OCI-LY3 (cell line): ENCODE results near the gene SLC7A11.

ENCODE experiments used
- H2AFZ ChIP-seq: fragments of 200-600, 300-600 bp; shearing (Covaris generic); 2 replicates; pipeline ENCODE4 v1.6.0; 2014; ENCODE audit warnings: antibody characterized with exemption, low read depth, low read length
- H3K27ac ChIP-seq: fragments of 200-600, 300-600 bp; sonication (generic); 2 replicates; pipeline ENCODE4 v1.5.1; 2014; ENCODE audit warnings: mild to moderate bottlenecking, low read length, moderate library complexity, mixed read lengths
- H3K27me3 ChIP-seq: fragments of 200-600, 300-600 bp; sonication (generic); 2 replicates; pipeline ENCODE4 v1.6.1; 2014; ENCODE audit warnings: low read depth, low read length, mixed read lengths
- H3K36me3 ChIP-seq: fragments of 200-600, 300-600 bp; sonication (generic); replicated peaks from 2 replicates; pipeline ENCODE3; 2014; ENCODE audit warnings: low read depth, low read length, mixed read lengths
- H3K4me1 ChIP-seq: fragments of 300-600, 200-600 bp; sonication (generic); 2 replicates; pipeline ENCODE4 v1.6.1; 2014; ENCODE audit warnings: low read length, mixed read lengths
- H3K4me2 ChIP-seq: fragments of 200-600, 300-600 bp; sonication (generic); 2 replicates; pipeline ENCODE4 v1.6.1; 2014; ENCODE audit warnings: low read length, mixed read lengths
- H3K4me3 ChIP-seq: fragments of 300-600, 200-600 bp; sonication (generic); 2 replicates; pipeline ENCODE4 v1.5.1; 2014; ENCODE audit warnings: antibody characterized with exemption, mild to moderate bottlenecking, low read length, moderate library complexity
- H3K79me2 ChIP-seq: fragments of 300-600, 200-600 bp; shearing (Covaris generic); 2 replicates; pipeline ENCODE4 v1.6.1; 2014; ENCODE audit warnings: mild to moderate bottlenecking, low read length, mixed read lengths
- H3K9ac ChIP-seq: fragments of 300-600, 200-600 bp; shearing (Covaris generic); 2 replicates; pipeline ENCODE4 v1.6.0; 2014; ENCODE audit warnings: mild to moderate bottlenecking, low read length, moderate library complexity
- H3K9me3 ChIP-seq: fragments of 200-600, 300-600 bp; shearing (Covaris generic); 2 replicates; pipeline ENCODE4 v1.6.1; 2014; ENCODE audit warnings: low read length, mixed read lengths; ENCODE audit not compliant: insufficient read depth
- H4K20me1 ChIP-seq: fragments of 200-600, 300-600 bp; sonication (generic); 2 replicates; pipeline ENCODE4 v1.6.1; 2016; ENCODE audit warnings: low read length, mixed read lengths; ENCODE audit not compliant: insufficient read depth
- EZH2phosphoT487 ChIP-seq: fragments of 200-600 bp; shearing (Covaris generic); IDR thresholded peaks from 2 replicates; pipeline ENCODE4 v1.6.1; 2018; ENCODE audit warnings: antibody characterized with exemption, mixed run types, low read depth
- TF ChIP-seq, protein P1 (sequence below): fragments of 200-600, 300-600 bp; sonication (generic); IDR thresholded peaks from 2 replicates; pipeline ENCODE4 v1.5.1; 2014; ENCODE audit warnings: antibody characterized with exemption, low read length, low read depth

The SLC7A11 gene

DNA sequence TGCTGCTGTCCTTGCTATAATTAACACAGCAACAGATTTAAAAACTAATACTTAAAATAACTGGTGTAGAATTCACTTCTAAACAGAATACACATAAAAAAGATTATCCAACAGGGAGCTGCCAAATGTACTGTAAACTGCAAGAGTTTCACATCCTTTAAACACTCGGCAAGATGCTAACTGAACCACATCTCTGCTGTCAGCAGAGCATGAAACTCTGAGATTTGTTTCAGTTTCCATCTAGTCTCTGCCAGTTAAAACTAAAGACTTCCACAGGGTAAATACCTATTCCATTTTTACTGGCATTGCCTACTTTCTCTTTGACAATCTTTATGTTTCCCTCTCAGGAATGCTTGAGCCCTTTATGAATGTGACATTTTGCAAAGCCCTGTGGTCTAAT, 127.7 kb downstream of the SLC7A11 start:
- H4K20me1 ChIP-seq, result no peaks in the 10 kb centered on the region
- H3K4me3 ChIP-seq, result peak overlapping the region; percentile 42
- no peaks in the 10 kb centered on the region for H3K9me3 ChIP-seq
- no peaks in the 10 kb centered on the region for H3K27me3 ChIP-seq
- peaks cover 30% of the 10 kb centered on the region for H3K4me1 ChIP-seq
- TF ChIP-seq EZH2phosphoT487, result no peak
- TF ChIP-seq, protein P1, sequence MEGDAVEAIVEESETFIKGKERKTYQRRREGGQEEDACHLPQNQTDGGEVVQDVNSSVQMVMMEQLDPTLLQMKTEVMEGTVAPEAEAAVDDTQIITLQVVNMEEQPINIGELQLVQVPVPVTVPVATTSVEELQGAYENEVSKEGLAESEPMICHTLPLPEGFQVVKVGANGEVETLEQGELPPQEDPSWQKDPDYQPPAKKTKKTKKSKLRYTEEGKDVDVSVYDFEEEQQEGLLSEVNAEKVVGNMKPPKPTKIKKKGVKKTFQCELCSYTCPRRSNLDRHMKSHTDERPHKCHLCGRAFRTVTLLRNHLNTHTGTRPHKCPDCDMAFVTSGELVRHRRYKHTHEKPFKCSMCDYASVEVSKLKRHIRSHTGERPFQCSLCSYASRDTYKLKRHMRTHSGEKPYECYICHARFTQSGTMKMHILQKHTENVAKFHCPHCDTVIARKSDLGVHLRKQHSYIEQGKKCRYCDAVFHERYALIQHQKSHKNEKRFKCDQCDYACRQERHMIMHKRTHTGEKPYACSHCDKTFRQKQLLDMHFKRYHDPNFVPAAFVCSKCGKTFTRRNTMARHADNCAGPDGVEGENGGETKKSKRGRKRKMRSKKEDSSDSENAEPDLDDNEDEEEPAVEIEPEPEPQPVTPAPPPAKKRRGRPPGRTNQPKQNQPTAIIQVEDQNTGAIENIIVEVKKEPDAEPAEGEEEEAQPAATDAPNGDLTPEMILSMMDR, result no peak
- H3K27ac ChIP-seq, result 0 out of 2 replicates have a peak overlapping the region, but pooled peaks have one; percentile 0
- no peaks in the 10 kb centered on the region for H3K79me2 ChIP-seq
- no peaks in the 10 kb centered on the region for H3K36me3 ChIP-seq
- H3K9ac ChIP-seq, result peak overlapping the region; percentile 2; the same call in 1 of the 2 replicates
- H2AFZ ChIP-seq, result no peak overlapping the region
- peak overlapping the region; percentile 67 for H3K4me2 ChIP-seq
